Uterus (tissue), 2 donors: ENCODE measurements around the gene APOBEC4.

ENCODE experiments used
- CTCF ChIP-seq, 4 experiments: fragments of 200-600 bp in 2 of 4; fragments of 450-650 bp in 2 of 4; sonication (generic) in 2 of 4; IDR thresholded peaks; one replicate each; pipeline ENCODE4 v1.5.1; 2016 to 2019; ENCODE audit warnings: antibody characterized with exemption in 4 of 4, mild to moderate bottlenecking in 2 of 4, moderate library complexity in 1 of 4
- POLR2A ChIP-seq, 2 donors: fragments of 450-650 bp; IDR thresholded peaks; one replicate each; pipeline ENCODE4 v1.6.1; 2016; ENCODE audit warnings: antibody characterized with exemption in 2 of 2, mild to moderate bottlenecking in 1 of 2, moderate library complexity in 1 of 2

GRCh38 chr1:183635099-183635605 lies 18.0 kb downstream of the APOBEC4 start:
- TF ChIP-seq CTCF (IDR thresholded peaks at IDR 0.05) = no peak
- TF ChIP-seq POLR2A (IDR thresholded peaks at IDR 0.05) = no peak
